K562 (cell line): ENCODE results near the gene GATAD2B. TPM values are rescaled to one million over a fixed set of nuclear protein-coding genes. Genes with fewer than 3 reads are reported as not detected.

Source experiments
- BCOR ChIP-seq: fragments of 450-650 bp; IDR thresholded peaks from 2 replicates; pipeline ENCODE4 v1.6.1; 2016
- BRD4 ChIP-seq: fragments of 200-600 bp; sonication (generic); IDR thresholded peaks from 2 replicates; pipeline ENCODE4 v1.6.1; 2017; ENCODE audit warnings: inconsistent platforms
- CCNT2 ChIP-seq: IDR thresholded peaks from 2 replicates; pipeline ENCODE4 v1.6.1; 2011; ENCODE audit warnings: borderline replicate concordance, low read depth, mild to moderate bottlenecking, moderate library complexity, mixed read lengths, low read length; ENCODE audit not compliant: insufficient read length; ENCODE audit errors: extremely low read depth
- EP300 ChIP-seq: IDR thresholded peaks from 2 replicates; pipeline ENCODE4 v1.6.1; 2012; ENCODE audit warnings: low read length, improper control_type of control experiment
- EP400 ChIP-seq: fragments of 450-650 bp; IDR thresholded peaks from 2 replicates; pipeline ENCODE4 v1.6.1; 2017; ENCODE audit warnings: antibody characterized with exemption, mild to moderate bottlenecking, moderate library complexity
- SOX6 ChIP-seq: fragments of 450-650 bp; IDR thresholded peaks from 2 replicates; pipeline ENCODE4 v1.6.1; 2014; ENCODE audit warnings: mild to moderate bottlenecking
- SRSF1 ChIP-seq: fragments of 200-400 bp; formaldehyde crosslinking; IDR thresholded peaks from 2 replicates; pipeline ENCODE4 v1.6.1; 2017; ENCODE audit warnings: mild to moderate bottlenecking, low read depth, low read length, moderate library complexity
- TAF7 ChIP-seq: fragments of 450-650 bp; IDR thresholded peaks from 2 replicates; pipeline ENCODE4 v1.6.1; 2016; ENCODE audit warnings: missing genetic modification characterization, missing compliant biosample characterization
- YY1 ChIP-seq, 3 experiments: IDR thresholded peaks; 2 replicates each; pipeline ENCODE4 v1.6.1; 2011; ENCODE audit warnings: low read length in 2 of 3, mild to moderate bottlenecking in 2 of 3, moderate library complexity in 2 of 3, borderline replicate concordance in 1 of 3, control low read depth in 1 of 3, low read depth in 1 of 3; ENCODE audit not compliant: insufficient read depth in 3 of 3, insufficient replicate concordance in 2 of 3, control insufficient read depth in 1 of 3, insufficient read length in 1 of 3; ENCODE audit errors: extremely low read depth in 1 of 3
- ZFP36 ChIP-seq: fragments of 150-350 bp; IDR thresholded peaks from 2 replicates; pipeline ENCODE4 v1.6.1; 2018; ENCODE audit warnings: low read length, low read depth; ENCODE audit not compliant: partially characterized antibody
- ZNF316 ChIP-seq: fragments of 450-650 bp; IDR thresholded peaks from 2 replicates; pipeline ENCODE4 v1.6.1; 2016
- ZNF586 ChIP-seq: fragments of 450-650 bp; formaldehyde crosslinking; conservative IDR thresholded peaks from 2 replicates; pipeline ENCODE4 v1.4.0; 2020; ENCODE audit warnings: mild to moderate bottlenecking, moderate library complexity
- polyA plus RNA-seq, 8 experiments: library from polyadenylated mRNA; depleted of rRNA in 4 of 8; stranded (reverse) in 5 of 8; unstranded in 3 of 8; fragments of >200 nt; fragmentation: Nextera tagmentation in 2 of 8; fragmentation: Illumina TruSeq in 1 of 8; extraction: Ambion mirVana in 2 of 8; extraction: Trizol in 1 of 8; gene quantifications; 2 replicates each; pipeline versions ENCODE4 v1.2.1 to v1.2.3, GENCODE V29; 2011 to 2014; ENCODE audit warnings: inconsistent platforms in 1 of 8, missing spikeins in 1 of 8
- total RNA-seq, 7 experiments: library from RNA; depleted of rRNA in 6 of 7; stranded (reverse); fragments of >200 nt in 6 of 7; fragmentation: Illumina TruSeq in 2 of 7; extraction: Trizol in 2 of 7; gene quantifications; 2 replicates each; pipeline versions ENCODE4 v1.2.1 to v1.2.3, GENCODE V29; 2011 to 2021; ENCODE audit warnings: low replicate concordance in 1 of 7
- TF ChIP-seq, protein P1 (sequence below), 2 experiments: fragments of 450-650 bp; IDR thresholded peaks; 2 replicates each; pipeline ENCODE4 v1.6.1; 2018; ENCODE audit warnings: mild to moderate bottlenecking in 2 of 2, low read depth in 1 of 2; ENCODE audit not compliant: partially characterized antibody in 2 of 2
- TF ChIP-seq, protein P2 (sequence below), 2 experiments: fragments of 450-650 bp in 1 of 2; IDR thresholded peaks; 2 replicates each; pipeline ENCODE4 v1.6.1; 2011 to 2017; ENCODE audit warnings: low read depth in 2 of 2, antibody characterized with exemption in 1 of 2, borderline replicate concordance in 1 of 2, low read length in 1 of 2, mild to moderate bottlenecking in 1 of 2, mixed read lengths in 1 of 2; ENCODE audit not compliant: control insufficient read depth in 1 of 2
- TF ChIP-seq, protein P3 (sequence below), 3 experiments: fragments of 200-800 bp in 1 of 3; fragments of 250-450 bp in 1 of 3; fragments of 450-650 bp in 1 of 3; sonication (Bioruptor Pico) in 1 of 3; sonication (Bioruptor generic) in 1 of 3; formaldehyde crosslinking in 1 of 3; IDR thresholded peaks; 2 replicates each; pipeline versions ENCODE4 v1.6.1 to v1.8.0; 2016 to 2022; ENCODE audit warnings: mild to moderate bottlenecking in 2 of 3, missing genetic modification characterization in 2 of 3, missing compliant biosample characterization in 1 of 3, moderate library complexity in 1 of 3

The GATAD2B gene
- total and polyA plus RNA-seq, 9 of the 15 experiments (the other 6 are each of a cell fraction or from before 2014, with no cell fraction given), result 1.5 to 40.2 (median 4.9) TPM

DNA sequence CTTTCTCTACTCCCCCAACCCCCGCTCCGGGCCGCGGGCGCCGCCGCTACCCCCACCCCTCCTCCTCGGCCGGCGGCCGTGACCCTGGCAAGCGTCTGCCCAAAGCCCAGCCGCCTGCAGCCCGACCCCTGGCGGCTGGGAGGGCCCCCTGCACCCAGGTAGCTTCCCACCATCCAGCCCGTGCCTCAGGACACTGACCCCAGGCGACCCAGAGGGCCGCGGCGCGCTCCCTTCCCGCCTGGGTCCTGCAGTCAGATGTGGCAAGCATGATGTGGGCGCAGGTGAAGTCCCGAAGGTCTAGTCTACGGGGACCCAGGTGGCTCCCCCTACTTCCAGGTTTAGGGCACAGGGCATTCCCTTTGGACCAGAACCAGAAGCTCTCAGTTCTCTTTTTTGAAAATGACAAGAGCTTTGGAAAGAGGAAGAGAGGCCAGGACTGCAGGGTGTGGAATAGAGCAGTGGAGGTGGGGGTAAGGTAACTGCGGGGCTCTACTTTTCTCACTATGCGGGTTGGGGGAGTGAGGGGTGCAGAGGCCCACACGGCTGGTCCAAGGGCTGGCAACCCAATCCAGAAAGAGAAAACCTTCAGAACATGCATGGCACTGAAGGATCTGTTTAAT lies 24.0 kb upstream of the GATAD2B start, which contains the start of gene DENND4B (continued):
- TF ChIP-seq, protein P1, sequence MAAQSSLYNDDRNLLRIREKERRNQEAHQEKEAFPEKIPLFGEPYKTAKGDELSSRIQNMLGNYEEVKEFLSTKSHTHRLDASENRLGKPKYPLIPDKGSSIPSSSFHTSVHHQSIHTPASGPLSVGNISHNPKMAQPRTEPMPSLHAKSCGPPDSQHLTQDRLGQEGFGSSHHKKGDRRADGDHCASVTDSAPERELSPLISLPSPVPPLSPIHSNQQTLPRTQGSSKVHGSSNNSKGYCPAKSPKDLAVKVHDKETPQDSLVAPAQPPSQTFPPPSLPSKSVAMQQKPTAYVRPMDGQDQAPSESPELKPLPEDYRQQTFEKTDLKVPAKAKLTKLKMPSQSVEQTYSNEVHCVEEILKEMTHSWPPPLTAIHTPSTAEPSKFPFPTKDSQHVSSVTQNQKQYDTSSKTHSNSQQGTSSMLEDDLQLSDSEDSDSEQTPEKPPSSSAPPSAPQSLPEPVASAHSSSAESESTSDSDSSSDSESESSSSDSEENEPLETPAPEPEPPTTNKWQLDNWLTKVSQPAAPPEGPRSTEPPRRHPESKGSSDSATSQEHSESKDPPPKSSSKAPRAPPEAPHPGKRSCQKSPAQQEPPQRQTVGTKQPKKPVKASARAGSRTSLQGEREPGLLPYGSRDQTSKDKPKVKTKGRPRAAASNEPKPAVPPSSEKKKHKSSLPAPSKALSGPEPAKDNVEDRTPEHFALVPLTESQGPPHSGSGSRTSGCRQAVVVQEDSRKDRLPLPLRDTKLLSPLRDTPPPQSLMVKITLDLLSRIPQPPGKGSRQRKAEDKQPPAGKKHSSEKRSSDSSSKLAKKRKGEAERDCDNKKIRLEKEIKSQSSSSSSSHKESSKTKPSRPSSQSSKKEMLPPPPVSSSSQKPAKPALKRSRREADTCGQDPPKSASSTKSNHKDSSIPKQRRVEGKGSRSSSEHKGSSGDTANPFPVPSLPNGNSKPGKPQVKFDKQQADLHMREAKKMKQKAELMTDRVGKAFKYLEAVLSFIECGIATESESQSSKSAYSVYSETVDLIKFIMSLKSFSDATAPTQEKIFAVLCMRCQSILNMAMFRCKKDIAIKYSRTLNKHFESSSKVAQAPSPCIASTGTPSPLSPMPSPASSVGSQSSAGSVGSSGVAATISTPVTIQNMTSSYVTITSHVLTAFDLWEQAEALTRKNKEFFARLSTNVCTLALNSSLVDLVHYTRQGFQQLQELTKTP (IDR thresholded peaks at IDR 0.05; ENCODE audit: low read depth in 1 of 2, partially characterized antibody in 2 of 2), result peak in 1 of 2 experiments; percentile 22
- no peak for TF ChIP-seq BRD4
- TF ChIP-seq SOX6, result 0 out of 2 replicates have a peak, but pooled peaks have one; percentile 31
- no peak for TF ChIP-seq ZNF586 (CRISPR knock-in tag)
- TF ChIP-seq SRSF1, result no peak
- peak; percentile 47 for TF ChIP-seq CCNT2
- TF ChIP-seq YY1 (IDR thresholded peaks at IDR 0.05; ENCODE audit: borderline replicate concordance in 1 of 3, control insufficient read depth in 1 of 3, extremely low read depth in 1 of 3, insufficient read depth in 3 of 3, insufficient read length in 1 of 3, insufficient replicate concordance in 2 of 3, low read depth in 1 of 3, low read length in 2 of 3), result peak in 1 of 3 experiments; percentile 61
- peak; percentile 7; the same call in 1 of the 2 replicates for TF ChIP-seq EP400
- TF ChIP-seq, protein P2, sequence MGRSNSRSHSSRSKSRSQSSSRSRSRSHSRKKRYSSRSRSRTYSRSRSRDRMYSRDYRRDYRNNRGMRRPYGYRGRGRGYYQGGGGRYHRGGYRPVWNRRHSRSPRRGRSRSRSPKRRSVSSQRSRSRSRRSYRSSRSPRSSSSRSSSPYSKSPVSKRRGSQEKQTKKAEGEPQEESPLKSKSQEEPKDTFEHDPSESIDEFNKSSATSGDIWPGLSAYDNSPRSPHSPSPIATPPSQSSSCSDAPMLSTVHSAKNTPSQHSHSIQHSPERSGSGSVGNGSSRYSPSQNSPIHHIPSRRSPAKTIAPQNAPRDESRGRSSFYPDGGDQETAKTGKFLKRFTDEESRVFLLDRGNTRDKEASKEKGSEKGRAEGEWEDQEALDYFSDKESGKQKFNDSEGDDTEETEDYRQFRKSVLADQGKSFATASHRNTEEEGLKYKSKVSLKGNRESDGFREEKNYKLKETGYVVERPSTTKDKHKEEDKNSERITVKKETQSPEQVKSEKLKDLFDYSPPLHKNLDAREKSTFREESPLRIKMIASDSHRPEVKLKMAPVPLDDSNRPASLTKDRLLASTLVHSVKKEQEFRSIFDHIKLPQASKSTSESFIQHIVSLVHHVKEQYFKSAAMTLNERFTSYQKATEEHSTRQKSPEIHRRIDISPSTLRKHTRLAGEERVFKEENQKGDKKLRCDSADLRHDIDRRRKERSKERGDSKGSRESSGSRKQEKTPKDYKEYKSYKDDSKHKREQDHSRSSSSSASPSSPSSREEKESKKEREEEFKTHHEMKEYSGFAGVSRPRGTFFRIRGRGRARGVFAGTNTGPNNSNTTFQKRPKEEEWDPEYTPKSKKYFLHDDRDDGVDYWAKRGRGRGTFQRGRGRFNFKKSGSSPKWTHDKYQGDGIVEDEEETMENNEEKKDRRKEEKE (IDR thresholded peaks at IDR 0.05; ENCODE audit: borderline replicate concordance in 1 of 2, control insufficient read depth in 1 of 2, low read depth in 2 of 2, low read length in 1 of 2), result 0 out of 4 replicates have a peak, but pooled peaks of 1 of the 2 experiments have one; percentile 51
- no peak for TF ChIP-seq ZFP36
- 0 out of 2 replicates have a peak, but pooled peaks have one; percentile 13 for TF ChIP-seq EP300
- TF ChIP-seq BCOR, result 0 out of 2 replicates have a peak, but pooled peaks have one; percentile 15
- TF ChIP-seq, protein P3, sequence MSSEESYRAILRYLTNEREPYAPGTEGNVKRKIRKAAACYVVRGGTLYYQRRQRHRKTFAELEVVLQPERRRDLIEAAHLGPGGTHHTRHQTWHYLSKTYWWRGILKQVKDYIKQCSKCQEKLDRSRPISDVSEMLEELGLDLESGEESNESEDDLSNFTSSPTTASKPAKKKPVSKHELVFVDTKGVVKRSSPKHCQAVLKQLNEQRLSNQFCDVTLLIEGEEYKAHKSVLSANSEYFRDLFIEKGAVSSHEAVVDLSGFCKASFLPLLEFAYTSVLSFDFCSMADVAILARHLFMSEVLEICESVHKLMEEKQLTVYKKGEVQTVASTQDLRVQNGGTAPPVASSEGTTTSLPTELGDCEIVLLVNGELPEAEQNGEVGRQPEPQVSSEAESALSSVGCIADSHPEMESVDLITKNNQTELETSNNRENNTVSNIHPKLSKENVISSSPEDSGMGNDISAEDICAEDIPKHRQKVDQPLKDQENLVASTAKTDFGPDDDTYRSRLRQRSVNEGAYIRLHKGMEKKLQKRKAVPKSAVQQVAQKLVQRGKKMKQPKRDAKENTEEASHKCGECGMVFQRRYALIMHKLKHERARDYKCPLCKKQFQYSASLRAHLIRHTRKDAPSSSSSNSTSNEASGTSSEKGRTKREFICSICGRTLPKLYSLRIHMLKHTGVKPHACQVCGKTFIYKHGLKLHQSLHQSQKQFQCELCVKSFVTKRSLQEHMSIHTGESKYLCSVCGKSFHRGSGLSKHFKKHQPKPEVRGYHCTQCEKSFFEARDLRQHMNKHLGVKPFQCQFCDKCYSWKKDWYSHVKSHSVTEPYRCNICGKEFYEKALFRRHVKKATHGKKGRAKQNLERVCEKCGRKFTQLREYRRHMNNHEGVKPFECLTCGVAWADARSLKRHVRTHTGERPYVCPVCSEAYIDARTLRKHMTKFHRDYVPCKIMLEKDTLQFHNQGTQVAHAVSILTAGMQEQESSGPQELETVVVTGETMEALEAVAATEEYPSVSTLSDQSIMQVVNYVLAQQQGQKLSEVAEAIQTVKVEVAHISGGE (CRISPR knock-in tag; IDR thresholded peaks at IDR 0.05), result peak in 1 of 3 experiments; percentile 48; a peak in 1 of 6 replicates
- TF ChIP-seq TAF7 (tag), result no peak
- peak; percentile 42 for TF ChIP-seq ZNF316
